Trophoblast cell (in vitro differentiated cells and primary cell): ENCODE measurements around the gene KCNMB2.

Experiments used
- DNase-seq, 2 donors: peaks; one replicate each; pipeline ENCODE4 v3.0.0-alpha.2; 2016
- H2AFZ ChIP-seq: 2 replicates; pipeline ENCODE4 v1.6.1; 2013; ENCODE audit warnings: low read length, moderate library complexity, mild to moderate bottlenecking; ENCODE audit not compliant: insufficient read depth, poor library complexity
- H2AK5ac ChIP-seq: 2 replicates; pipeline ENCODE4 v1.6.1; 2013; ENCODE audit warnings: mild to moderate bottlenecking, low read length
- H2BK120ac ChIP-seq: 2 replicates; pipeline ENCODE4 v1.6.1; 2013; ENCODE audit warnings: low read length, mild to moderate bottlenecking, moderate library complexity; ENCODE audit not compliant: insufficient read depth, poor library complexity
- H2BK12ac ChIP-seq: 2 replicates; pipeline ENCODE4 v1.6.1; 2013; ENCODE audit warnings: mild to moderate bottlenecking, low read length, moderate library complexity
- H2BK5ac ChIP-seq: 2 replicates; pipeline ENCODE4 v1.6.1; 2013; ENCODE audit warnings: low read length, low read depth, moderate library complexity, mild to moderate bottlenecking; ENCODE audit not compliant: poor library complexity
- H3K14ac ChIP-seq: 2 replicates; pipeline ENCODE4 v1.6.1; 2013; ENCODE audit warnings: mild to moderate bottlenecking, low read length
- H3K18ac ChIP-seq: 2 replicates; pipeline ENCODE4 v1.6.1; 2013; ENCODE audit warnings: mild to moderate bottlenecking, low read length
- H3K23ac ChIP-seq: 2 replicates; pipeline ENCODE4 v1.6.1; 2013; ENCODE audit warnings: low read length
- H3K27ac ChIP-seq: 2 replicates; pipeline ENCODE4 v1.5.1; 2013; ENCODE audit warnings: low read depth, mild to moderate bottlenecking, inconsistent platforms, low read length, moderate library complexity
- H3K27me3 ChIP-seq: 2 replicates; pipeline ENCODE4 v1.6.1; 2013; ENCODE audit warnings: inconsistent platforms, mild to moderate bottlenecking, low read length, moderate library complexity; ENCODE audit not compliant: insufficient read depth
- H3K36me3 ChIP-seq, 2 experiments: 1 replicate in 1 of 2; 2 replicates in 1 of 2; pipeline ENCODE4 v1.6.1; 2013; ENCODE audit warnings: low read length in 2 of 2, mild to moderate bottlenecking in 2 of 2, moderate library complexity in 1 of 2; ENCODE audit not compliant: insufficient read depth in 2 of 2, control insufficient read depth in 1 of 2
- H3K4ac ChIP-seq: 2 replicates; pipeline ENCODE4 v1.6.1; 2013; ENCODE audit warnings: low read depth, mild to moderate bottlenecking, low read length, moderate library complexity
- H3K4me1 ChIP-seq, 2 experiments: 1 replicate in 1 of 2; 2 replicates in 1 of 2; pipeline ENCODE4 v1.6.1; 2013; ENCODE audit warnings: low read length in 2 of 2, mild to moderate bottlenecking in 2 of 2, moderate library complexity in 1 of 2; ENCODE audit not compliant: insufficient read depth in 2 of 2, control insufficient read depth in 1 of 2
- H3K4me2 ChIP-seq: 2 replicates; pipeline ENCODE4 v1.6.1; 2013; ENCODE audit warnings: inconsistent platforms, mild to moderate bottlenecking, low read length, moderate library complexity
- H3K4me3 ChIP-seq: 2 replicates; pipeline ENCODE4 v1.5.1; 2013; ENCODE audit warnings: mild to moderate bottlenecking, low read depth, low read length, inconsistent platforms
- H3K79me1 ChIP-seq: one replicate; pipeline ENCODE4 v1.6.1; 2013; ENCODE audit warnings: low read length
- H3K79me2 ChIP-seq: 2 replicates; pipeline ENCODE4 v1.6.1; 2013; ENCODE audit warnings: low read length, mild to moderate bottlenecking; ENCODE audit not compliant: control insufficient read depth, insufficient read depth, poor library complexity
- H3K9ac ChIP-seq: 2 replicates; pipeline ENCODE4 v1.6.1; 2013; ENCODE audit warnings: mild to moderate bottlenecking, low read length
- H3K9me3 ChIP-seq: 2 replicates; pipeline ENCODE4 v1.6.1; 2013; ENCODE audit warnings: low read depth, mild to moderate bottlenecking, control low read depth, inconsistent platforms, low read length; ENCODE audit not compliant: insufficient read depth
- H4K12ac ChIP-seq: 2 replicates; pipeline ENCODE4 v1.6.1; 2013; ENCODE audit warnings: low read depth, mild to moderate bottlenecking, low read length, moderate library complexity
- H4K8ac ChIP-seq: 2 replicates; pipeline ENCODE4 v1.6.1; 2013; ENCODE audit warnings: low read depth, mild to moderate bottlenecking, low read length, moderate library complexity
- H4K91ac ChIP-seq: one replicate; pipeline ENCODE4 v1.6.1; 2013; ENCODE audit warnings: low read depth, mild to moderate bottlenecking, low read length, moderate library complexity
- whole genome bisulfite sequencing: extraction: QIAGEN DNeasy Blood & Tissue Kit; methylation state at CpG from one replicate; pipeline ENCODE4 v1.1.7; 2013; ENCODE audit warnings: missing lambda C conversion rate; ENCODE audit not compliant: insufficient read length, insufficient coverage; ENCODE audit errors: extremely low coverage; 5-methylcytosine and 5-hydroxymethylcytosine counted together

KCNMB2 gene

GRCh38 chr3:178712247-178712646 lies 176.0 kb downstream of the KCNMB2 start:
- H3K9me3 ChIP-seq: no peaks in the 10 kb centered on the region
- no peak overlapping the region for H3K9ac ChIP-seq
- H3K79me1 ChIP-seq: no peaks in the 10 kb centered on the region
- H2BK5ac ChIP-seq: no peak overlapping the region
- H4K91ac ChIP-seq: no peak overlapping the region
- no peak overlapping the region for H3K4me2 ChIP-seq
- H2BK12ac ChIP-seq: no peak overlapping the region
- no peak overlapping the region for H4K8ac ChIP-seq
- H2AK5ac ChIP-seq: no peak overlapping the region
- DNase-seq: no peak
- H3K36me3 ChIP-seq: no peaks in the 10 kb centered on the region
- H3K14ac ChIP-seq: no peak overlapping the region
- H3K18ac ChIP-seq: no peak overlapping the region
- H3K79me2 ChIP-seq: no peaks in the 10 kb centered on the region
- H4K12ac ChIP-seq: no peak overlapping the region
- H2BK120ac ChIP-seq: no peak overlapping the region
- H3K4ac ChIP-seq: no peak overlapping the region
- H3K4me1 ChIP-seq: no peaks in the 10 kb centered on the region
- no peaks in the 10 kb centered on the region for H3K27me3 ChIP-seq
- H3K23ac ChIP-seq: no peak overlapping the region
- no peak overlapping the region for H3K27ac ChIP-seq
- no peak overlapping the region for H2AFZ ChIP-seq
- no peak overlapping the region for H3K4me3 ChIP-seq
- WGBS: no CpG with 5 or more reads among the region's 5 CpGs

GRCh38 chr3:178714925-178715832 lies 178.9 kb downstream of the KCNMB2 start:
- Histone ChIP-seq H3K27ac (no peak overlapping the region), H3K79me1 (no peaks in the 10 kb centered on the region), H3K79me2 (no peaks in the 10 kb centered on the region), H3K14ac (no peak overlapping the region), H3K9ac (no peak overlapping the region), H3K4me1 (no peaks in the 10 kb centered on the region), H2BK5ac (no peak overlapping the region), H3K4me3 (no peak overlapping the region), H2BK120ac (no peak overlapping the region), H2AK5ac (no peak overlapping the region), H3K23ac (no peak overlapping the region), H3K36me3 (no peaks in the 10 kb centered on the region), H3K18ac (no peak overlapping the region), H3K27me3 (no peaks in the 10 kb centered on the region), H4K8ac (no peak overlapping the region), H3K4me2 (no peak overlapping the region), H4K12ac (no peak overlapping the region), H3K9me3 (no peaks in the 10 kb centered on the region), H2BK12ac (no peak overlapping the region), H4K91ac (no peak overlapping the region), H3K4ac (no peak overlapping the region), H2AFZ (no peak overlapping the region)
- 100% methylated on average over 1 of the region's 4 CpGs for WGBS
- no peak for DNase-seq

- no peak overlapping the region for H2BK120ac ChIP-seq
- no peaks in the 10 kb centered on the region for H3K79me1 ChIP-seq
- H3K36me3 ChIP-seq: no peaks in the 10 kb centered on the region
- no peak overlapping the region for H2BK12ac ChIP-seq
- no peak overlapping the region for H3K4me2 ChIP-seq
- H2AK5ac ChIP-seq: no peak overlapping the region
- H3K18ac ChIP-seq: no peak overlapping the region
- no peak overlapping the region for H4K12ac ChIP-seq
- H3K79me2 ChIP-seq: no peaks in the 10 kb centered on the region
- no peak overlapping the region for H4K91ac ChIP-seq
- H3K23ac ChIP-seq: no peak overlapping the region
- H3K9me3 ChIP-seq: no peaks in the 10 kb centered on the region
- no peak overlapping the region for H3K9ac ChIP-seq
- no peak overlapping the region for H2BK5ac ChIP-seq
- H3K4me3 ChIP-seq: no peak overlapping the region
- H3K27ac ChIP-seq: no peak overlapping the region
- no peak overlapping the region for H4K8ac ChIP-seq
- WGBS: no CpG with 5 or more reads among the region's 1 CpG
- no peak for DNase-seq
- no peak overlapping the region for H2AFZ ChIP-seq
- no peaks in the 10 kb centered on the region for H3K4me1 ChIP-seq
- H3K14ac ChIP-seq: no peak overlapping the region
- H3K4ac ChIP-seq: no peak overlapping the region
- H3K27me3 ChIP-seq: no peaks in the 10 kb centered on the region
Observed at GRCh38 chr3:178718995-178719635, 182.9 kb downstream of the KCNMB2 start.

DNA sequence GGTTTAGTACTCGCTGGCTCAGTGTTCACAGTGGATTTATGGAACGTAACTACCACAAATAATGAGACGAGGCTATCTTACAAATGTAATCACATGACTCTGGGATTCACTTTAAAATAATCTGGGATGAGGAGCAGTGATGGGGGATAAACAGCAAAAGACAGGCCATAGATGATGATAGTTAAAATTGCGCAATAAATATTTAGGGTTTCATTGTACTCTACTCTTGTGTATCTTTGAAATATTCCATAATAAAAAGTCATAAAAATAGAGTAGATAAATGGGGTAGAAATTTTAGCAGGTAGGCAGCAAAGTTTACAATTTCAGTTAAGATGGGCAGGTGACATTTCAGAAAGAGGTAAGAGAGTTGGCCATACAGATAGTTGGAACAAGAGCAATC lies 196.6 kb downstream of the KCNMB2 start:
- WGBS: no CpG with 5 or more reads among the region's 4 CpGs

More for the DNA sequence above, 196.6 kb downstream of the KCNMB2 start:
- Histone ChIP-seq H3K14ac (no peak overlapping the region), H3K23ac (no peak overlapping the region), H2AFZ (no peak overlapping the region), H3K27me3 (no peaks in the 10 kb centered on the region), H2BK120ac (no peak overlapping the region), H3K4me3 (no peak overlapping the region), H3K36me3 (no peaks in the 10 kb centered on the region), H3K9ac (no peak overlapping the region), H3K18ac (no peak overlapping the region), H4K91ac (no peak overlapping the region), H4K12ac (no peak overlapping the region), H2BK5ac (no peak overlapping the region), H3K9me3 (no peaks in the 10 kb centered on the region), H3K4me1 (peaks cover 2 to 3% of the 10 kb centered on the region in 2 experiments), H3K79me2 (no peaks in the 10 kb centered on the region), H3K4ac (no peak overlapping the region), H3K27ac (no peak overlapping the region), H3K4me2 (no peak overlapping the region), H4K8ac (no peak overlapping the region), H2BK12ac (no peak overlapping the region), H3K79me1 (peaks cover 3% of the 10 kb centered on the region), H2AK5ac (no peak overlapping the region)
- no peak for DNase-seq
